SH-SY5Y (cell line): ENCODE data around the gene MRC2.

Experiments
- GATA2 ChIP-seq: IDR thresholded peaks from 2 replicates; pipeline ENCODE4 v1.6.1; 2011; ENCODE audit warnings: mild to moderate bottlenecking, low read depth, low read length
- GATA3 ChIP-seq: IDR thresholded peaks from 2 replicates; pipeline ENCODE4 v1.6.1; 2011; ENCODE audit warnings: low read depth, mild to moderate bottlenecking, low read length, moderate library complexity

GRCh38 chr17:62653002-62653825 is 25.7 kb downstream of the MRC2 start:
- TF ChIP-seq GATA2 (no peak), GATA3 (no peak)
